ENCODE results near the gene PRPH2.

DNA sequence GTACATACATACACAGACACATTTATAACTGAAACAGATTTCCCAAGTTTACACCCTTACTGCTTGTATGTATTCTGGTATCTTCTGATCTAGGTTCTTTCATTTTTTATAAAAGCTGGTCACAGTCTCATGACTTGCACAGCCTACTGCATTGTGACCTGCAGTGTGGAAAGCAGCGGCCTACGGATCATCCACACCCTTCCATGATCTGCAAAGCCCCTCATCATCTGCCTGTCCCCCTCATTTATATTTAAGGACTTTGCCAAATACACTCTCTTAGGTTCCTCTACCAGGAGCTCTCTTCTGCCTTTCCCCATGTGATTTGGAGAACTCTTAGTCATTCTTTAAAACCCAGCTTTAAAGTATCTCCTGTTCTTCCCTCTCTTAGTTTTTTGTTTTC is 47.4 kb upstream of the PRPH2 start:
- TF ChIP-seq EZH2 (IDR thresholded peaks at IDR 0.05; ENCODE audit: borderline replicate concordance, control insufficient read depth, low read depth, low read length) (no peak), GABPA (IDR thresholded peaks at IDR 0.05; ENCODE audit: low read depth) (no peak), POLR2A (IDR thresholded peaks at IDR 0.05; ENCODE audit: low read depth, low read length) (no peak), RFX5 (IDR thresholded peaks at IDR 0.05; ENCODE audit: low read depth, low read length) (no peak), CEBPB (IDR thresholded peaks at IDR 0.05; ENCODE audit: borderline replicate concordance in 1 of 2, low read depth in 2 of 2, low read length in 2 of 2) (no peak), SMAD1 (IDR thresholded peaks at IDR 0.05; ENCODE audit: low read depth, partially characterized antibody) (no peak)
- TF ChIP-seq, protein P1, sequence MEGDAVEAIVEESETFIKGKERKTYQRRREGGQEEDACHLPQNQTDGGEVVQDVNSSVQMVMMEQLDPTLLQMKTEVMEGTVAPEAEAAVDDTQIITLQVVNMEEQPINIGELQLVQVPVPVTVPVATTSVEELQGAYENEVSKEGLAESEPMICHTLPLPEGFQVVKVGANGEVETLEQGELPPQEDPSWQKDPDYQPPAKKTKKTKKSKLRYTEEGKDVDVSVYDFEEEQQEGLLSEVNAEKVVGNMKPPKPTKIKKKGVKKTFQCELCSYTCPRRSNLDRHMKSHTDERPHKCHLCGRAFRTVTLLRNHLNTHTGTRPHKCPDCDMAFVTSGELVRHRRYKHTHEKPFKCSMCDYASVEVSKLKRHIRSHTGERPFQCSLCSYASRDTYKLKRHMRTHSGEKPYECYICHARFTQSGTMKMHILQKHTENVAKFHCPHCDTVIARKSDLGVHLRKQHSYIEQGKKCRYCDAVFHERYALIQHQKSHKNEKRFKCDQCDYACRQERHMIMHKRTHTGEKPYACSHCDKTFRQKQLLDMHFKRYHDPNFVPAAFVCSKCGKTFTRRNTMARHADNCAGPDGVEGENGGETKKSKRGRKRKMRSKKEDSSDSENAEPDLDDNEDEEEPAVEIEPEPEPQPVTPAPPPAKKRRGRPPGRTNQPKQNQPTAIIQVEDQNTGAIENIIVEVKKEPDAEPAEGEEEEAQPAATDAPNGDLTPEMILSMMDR (IDR thresholded peaks at IDR 0.05 in 2 of 3, conservative IDR thresholded peaks at IDR 0.05 in 1 of 3; ENCODE audit: control insufficient read depth in 2 of 3, extremely low read depth in 1 of 3, insufficient read depth in 1 of 3, low read depth in 3 of 3, low read length in 3 of 3), result no peak
- TF ChIP-seq, protein P2, sequence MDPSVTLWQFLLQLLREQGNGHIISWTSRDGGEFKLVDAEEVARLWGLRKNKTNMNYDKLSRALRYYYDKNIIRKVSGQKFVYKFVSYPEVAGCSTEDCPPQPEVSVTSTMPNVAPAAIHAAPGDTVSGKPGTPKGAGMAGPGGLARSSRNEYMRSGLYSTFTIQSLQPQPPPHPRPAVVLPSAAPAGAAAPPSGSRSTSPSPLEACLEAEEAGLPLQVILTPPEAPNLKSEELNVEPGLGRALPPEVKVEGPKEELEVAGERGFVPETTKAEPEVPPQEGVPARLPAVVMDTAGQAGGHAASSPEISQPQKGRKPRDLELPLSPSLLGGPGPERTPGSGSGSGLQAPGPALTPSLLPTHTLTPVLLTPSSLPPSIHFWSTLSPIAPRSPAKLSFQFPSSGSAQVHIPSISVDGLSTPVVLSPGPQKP (IDR thresholded peaks at IDR 0.05; ENCODE audit: low read depth, low read length), result no peak
- TF ChIP-seq, protein P3, sequence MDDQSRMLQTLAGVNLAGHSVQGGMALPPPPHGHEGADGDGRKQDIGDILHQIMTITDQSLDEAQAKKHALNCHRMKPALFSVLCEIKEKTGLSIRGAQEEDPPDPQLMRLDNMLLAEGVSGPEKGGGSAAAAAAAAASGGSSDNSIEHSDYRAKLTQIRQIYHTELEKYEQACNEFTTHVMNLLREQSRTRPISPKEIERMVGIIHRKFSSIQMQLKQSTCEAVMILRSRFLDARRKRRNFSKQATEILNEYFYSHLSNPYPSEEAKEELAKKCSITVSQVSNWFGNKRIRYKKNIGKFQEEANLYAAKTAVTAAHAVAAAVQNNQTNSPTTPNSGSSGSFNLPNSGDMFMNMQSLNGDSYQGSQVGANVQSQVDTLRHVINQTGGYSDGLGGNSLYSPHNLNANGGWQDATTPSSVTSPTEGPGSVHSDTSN (IDR thresholded peaks at IDR 0.05; ENCODE audit: insufficient replicate concordance, low read depth, low read length), result no peak

All from GM12878 (cell line).